Right renal pelvis (tissue), 4 donors: ENCODE data around the gene PAX2. TPM values are rescaled to one million over a fixed set of nuclear protein-coding genes. Genes with fewer than 3 reads are reported as not detected.

Experiments used
- DNase-seq, 4 donors: peaks; one replicate each; pipeline ENCODE4 v3.0.0-alpha.2; 2013; ENCODE audit warnings: low read depth in 4 of 4, low spot score in 3 of 4, missing footprints in 1 of 4
- polyA plus RNA-seq, 4 donors: library from polyadenylated mRNA; unstranded; fragments of 120-200 nt; gene quantifications; one replicate each; pipeline ENCODE4 v1.2.1, GENCODE V29; 2013; ENCODE audit not compliant: insufficient read length in 4 of 4

PAX2 gene
- polyA plus RNA-seq, 4 donors = 151 to 184 (median 157) TPM

DNA sequence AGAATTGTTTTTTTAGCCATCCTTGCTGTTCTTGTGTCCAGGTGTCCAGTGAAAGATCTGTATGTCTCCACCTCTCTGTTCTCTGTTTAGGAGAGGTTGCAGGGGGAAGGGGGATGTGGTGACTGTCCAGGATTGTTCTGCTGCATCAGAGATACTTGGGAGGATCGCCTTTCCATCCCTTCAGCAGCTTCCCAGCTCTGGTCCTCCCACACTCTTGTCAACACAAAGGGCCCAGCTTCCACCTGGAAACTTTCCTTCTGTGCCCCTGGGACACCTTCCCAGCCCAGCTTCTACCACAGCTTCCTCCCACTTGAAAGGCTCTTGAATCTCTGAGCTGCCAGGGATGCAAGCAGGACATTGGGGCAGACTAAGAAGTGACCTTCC is 85.3 kb downstream of the PAX2 start:
- DNase-seq = no peak

DNA sequence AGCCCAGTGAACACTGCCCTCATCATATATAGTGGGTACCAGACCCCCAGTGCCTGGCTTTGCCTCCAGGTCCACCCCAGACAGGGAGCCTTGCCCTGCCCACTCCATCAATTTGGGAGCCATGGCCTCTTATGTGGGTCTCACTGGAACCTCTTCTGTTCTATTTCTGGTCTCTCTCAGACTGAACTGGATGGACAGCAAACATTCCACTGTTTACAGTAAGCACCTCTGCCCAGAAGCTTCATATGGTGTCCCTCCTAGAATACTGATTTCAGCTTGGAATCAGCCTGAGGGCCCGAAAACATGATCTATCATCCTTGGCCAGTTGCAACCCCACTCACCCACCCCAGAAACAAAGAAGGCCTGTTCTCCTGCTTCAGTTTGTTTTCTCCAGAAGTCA is 86.4 kb downstream of the PAX2 start:
- no peak for DNase-seq

DNA sequence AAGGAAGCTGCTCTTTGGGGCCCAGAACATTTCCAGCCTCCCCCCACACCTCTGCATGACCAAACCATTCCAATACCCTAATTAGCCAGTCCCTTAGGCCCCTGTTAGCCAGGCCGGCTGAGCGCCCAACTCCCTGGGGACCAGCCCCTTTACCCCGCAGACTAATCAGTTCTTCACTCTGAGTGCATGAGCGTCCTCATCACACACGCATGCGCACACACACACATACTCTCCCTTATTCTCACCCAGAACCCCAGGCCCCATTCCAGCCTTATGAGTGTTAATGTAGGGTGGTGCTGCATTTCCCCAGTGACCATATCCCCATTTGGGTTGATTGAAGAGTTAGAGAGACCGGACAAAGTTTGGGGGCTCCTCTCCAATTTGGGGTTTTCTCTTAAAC is 90.4 kb downstream of the PAX2 start:
- DNase-seq = no peak

DNA sequence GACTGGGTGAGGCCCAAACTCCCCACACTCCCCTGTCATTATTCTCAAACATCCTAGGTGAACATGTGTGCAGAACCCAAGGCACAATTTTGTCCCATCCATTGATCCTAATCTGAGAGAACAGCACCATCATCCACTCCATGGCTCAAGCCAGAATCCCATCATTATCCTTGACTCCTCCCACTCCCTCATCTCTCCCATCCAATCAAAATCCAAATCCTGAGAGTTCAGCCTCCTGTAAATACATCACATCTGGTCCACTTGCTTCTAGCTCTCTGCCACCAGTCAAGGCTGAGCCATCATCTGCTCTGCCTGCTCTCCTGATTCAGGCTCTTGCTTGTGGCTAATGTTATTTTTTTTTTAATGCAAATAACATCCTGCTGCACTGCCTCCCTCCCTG is 91.5 kb downstream of the PAX2 start:
- no peak for DNase-seq

DNA sequence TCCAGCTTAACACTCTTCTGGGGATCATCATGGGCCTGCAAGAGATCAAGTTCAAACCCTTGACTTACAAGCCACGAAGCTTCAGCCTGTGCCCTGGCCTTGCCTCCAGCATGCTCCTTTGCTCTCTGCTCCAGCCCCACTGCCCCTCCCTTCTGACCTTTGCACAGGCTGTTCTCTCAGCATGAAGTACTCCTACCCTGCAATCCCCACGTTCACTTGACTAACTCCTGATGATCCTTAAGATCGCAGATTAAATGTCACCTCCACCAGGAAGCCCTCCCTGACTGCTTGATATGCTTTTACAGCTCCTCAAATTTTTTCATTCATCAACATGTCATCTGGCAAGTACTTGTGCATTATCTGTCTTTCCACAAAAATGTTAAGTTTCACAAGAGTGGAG is 91.9 kb downstream of the PAX2 start:
- no peak for DNase-seq

DNA sequence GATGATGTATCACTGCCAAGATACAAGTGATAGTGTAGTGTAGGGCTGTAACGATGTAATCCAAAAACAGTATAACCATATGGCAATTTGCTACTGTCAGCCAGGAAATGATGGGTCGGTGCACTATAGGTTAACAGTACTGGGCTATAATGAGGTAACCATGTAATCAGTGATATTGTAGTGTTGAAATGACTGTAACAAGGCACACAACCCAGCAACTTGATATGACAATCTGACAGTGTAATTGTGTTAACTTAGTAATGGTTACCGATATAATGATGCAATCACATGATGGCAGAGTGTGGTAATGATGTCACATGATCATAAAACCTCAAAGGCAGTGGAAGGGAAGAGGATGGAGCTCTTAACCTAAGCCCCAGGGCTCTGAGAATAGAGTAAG is 93.6 kb downstream of the PAX2 start:
- no peak for DNase-seq

DNA sequence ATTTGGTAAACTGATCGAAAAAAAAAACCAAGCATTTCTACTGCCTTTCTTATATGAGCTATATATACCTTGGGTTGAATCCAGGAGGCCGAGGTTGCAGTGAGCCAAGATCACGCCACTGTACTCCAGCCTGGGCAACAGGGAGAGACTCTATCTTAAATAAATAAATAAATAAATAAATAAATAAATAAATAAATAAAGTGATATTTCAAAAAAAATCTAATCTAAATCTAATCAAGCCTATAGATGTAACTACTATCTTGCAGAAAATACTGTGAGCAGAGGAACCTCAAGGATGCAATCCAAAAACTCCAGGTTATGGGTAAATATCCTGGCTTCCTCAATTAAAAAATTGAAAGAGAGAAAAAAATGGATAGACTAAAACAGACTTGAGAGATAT is 96.1 kb downstream of the PAX2 start:
- DNase-seq = no peak

DNA sequence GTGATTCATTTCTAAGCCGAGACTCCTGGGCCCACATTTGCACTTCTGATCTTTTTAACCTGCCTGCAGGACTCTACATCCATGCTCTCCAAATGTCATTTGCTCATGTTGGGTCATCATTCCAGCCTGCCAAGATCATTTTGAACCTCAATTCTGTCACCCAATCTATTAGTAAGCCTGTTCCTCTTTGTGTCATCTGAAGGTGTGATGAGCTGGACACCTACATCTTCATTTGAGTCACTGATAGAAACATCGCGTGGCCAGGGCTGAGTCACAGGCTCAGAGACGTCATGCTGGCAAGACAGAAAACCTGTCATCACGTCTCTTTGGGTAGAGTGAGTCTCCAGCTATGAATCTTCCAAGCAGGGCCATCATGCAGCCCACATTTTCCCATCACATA is 102.1 kb downstream of the PAX2 start:
- DNase-seq = no peak

DNA sequence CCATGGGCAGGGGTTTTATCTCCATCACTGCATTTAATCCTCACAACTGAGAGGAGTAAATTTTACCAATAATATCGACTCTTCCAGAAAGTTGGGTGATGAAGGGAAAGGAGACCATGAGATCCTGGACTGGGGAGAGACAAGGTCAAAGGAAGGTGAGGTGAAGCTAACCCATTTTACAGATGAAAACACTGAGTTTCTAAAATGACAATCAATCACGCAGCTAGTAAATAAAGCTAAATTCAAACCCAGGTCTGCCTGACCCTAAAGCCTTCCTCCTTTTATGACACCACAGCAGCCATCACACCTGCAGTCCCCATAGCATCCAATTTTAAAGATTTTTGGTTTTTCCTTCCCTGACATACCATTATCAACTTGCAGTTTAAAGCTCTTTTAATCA is 103.4 kb downstream of the PAX2 start:
- no peak for DNase-seq

DNA sequence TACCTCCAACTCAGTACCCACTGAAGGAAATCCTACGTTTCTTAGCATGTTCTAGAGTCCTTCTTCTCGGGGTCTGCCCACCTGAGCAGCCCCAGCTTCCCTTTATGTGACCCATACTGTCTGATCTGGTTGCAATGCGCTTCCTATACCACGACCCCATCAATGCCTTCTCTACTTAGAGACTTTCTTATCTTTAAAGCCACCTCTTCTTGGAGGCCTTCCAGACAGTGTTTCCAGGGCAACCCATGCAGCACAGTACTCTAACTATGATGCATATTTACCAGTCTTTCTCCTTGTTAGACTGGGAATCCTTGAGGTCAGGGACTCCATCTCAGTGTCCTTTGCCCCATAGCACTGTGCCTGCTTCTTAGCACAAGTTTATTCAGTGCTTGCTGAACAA is 112.9 kb downstream of the PAX2 start:
- DNase-seq = no peak

DNA sequence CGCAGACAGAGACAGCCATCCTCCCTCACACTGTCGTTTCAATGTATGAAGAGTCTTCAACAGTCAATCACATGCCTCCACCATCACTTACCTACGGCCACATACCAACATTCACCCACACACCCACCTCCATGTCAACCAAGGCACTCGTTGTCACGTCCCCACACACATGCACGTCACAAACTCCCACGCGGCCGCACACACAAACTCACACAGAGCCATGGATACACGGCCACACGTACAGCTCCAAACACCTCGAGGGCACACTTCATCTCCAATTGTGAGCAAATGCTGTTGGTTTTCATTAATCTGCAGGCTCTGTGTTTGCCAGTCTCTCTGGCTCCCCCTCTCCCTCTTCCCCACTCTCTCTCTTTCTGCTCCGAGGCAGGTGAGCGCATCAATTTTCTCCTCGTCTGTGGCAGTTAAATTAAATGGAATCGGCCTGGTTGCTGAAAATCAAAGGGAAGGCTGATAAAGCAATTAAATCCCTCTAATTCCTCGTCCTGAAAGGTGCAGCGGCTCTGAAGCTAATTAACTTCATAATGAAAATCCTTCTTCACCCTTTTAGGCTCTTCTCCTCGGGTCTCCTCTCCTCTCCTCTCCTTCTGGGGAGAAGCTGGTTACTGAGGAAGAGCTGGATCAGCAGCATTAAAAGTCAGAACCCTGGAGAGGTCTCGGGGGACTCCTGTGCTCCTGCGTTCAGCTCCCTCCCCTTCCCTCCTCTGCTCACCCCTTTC is 113.5 kb downstream of the PAX2 start:
- no peak for DNase-seq

DNA sequence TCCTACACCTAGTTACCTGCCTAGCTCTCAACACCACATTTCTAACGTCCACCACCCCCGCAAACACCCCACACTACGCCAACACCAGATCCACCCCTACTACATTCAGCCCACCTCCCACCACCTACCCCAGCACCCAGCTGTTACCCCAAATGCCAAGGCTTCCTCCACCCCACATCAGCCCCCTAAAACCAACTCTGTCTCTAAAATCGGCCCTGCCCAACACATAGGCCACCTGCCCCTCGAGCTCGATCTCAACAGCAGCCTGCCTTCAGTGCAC is 114.0 kb downstream of the PAX2 start:
- DNase-seq = no peak

DNA sequence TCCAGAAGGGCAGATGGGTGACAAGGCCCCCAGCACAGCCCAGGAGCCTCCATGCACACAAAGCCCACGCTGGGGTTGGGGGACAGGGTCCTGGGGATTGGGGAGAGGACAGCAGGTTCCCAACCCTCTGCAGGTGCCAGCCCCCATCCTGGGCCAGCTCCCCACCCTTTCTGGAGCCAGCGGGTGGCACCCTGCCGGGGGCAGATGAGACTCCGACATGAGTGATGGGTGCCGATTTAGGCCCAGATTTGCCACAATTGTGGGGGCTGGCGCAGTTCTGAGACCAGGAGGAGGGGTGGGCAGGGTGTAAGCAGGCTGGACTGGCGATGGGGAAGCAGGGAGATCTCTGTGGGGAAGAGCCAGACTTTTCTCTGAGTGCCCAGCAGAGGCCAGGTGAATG is 118.1 kb downstream of the PAX2 start:
- DNase-seq = no peak

DNA sequence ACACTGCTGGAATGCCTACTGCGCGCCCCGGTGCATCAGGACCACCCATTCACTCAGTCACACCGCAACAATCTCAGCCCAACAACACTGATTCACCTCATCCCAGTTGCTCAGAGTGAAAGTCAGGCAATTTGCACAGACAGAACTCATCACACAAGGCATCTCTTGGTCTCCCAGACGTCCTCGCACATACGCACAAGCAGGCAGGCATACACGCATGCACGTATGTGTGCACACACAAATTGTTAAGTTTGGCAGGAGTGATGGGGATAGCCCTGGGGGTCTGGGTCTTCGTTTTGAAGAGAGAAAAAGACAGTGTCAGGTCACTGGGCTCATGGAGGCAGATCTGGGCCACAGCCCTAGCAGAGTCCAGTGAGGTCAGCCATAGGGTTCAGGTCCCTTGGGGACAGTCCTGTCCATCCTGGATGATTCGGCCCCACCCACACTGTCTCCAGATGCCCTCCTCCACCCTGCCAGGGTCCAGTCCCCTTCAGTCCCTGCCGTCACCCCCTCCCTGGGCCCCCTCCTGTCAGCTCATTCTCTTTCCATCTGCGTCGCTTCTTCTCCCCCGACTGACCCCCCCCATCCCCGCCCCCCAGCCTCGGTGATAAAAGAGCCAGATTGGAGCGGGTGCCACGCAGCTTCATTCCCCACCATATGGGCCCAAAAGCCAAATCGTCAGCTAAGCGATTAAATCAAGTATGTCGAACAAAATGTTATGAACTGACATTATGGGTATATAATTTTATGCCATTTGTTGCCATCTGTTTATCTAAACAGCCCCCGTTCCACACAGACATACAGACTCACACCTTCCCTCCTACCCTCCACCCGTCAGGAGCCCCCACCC is 118.9 kb downstream of the PAX2 start:
- no peak for DNase-seq

DNA sequence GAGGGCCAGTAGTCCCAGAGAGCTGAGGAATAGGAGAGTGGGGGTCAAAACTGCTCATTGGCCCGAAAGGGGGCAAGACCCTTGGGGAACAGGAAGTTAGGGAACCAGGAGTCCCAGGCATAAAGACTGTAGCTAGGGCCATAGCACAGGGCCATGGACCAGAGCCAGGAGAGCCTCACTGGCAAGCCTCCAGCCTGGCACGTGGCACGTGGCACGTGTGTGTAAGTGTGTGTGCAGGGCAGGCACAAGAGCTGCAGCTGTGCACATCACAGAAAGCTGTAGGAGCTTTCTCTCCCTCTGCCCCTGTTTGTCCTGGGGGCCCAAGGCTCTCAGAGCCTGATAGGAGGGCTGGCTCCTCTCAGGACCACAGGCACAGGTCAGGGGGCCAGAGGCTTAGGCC is 119.6 kb downstream of the PAX2 start:
- no peak for DNase-seq

DNA sequence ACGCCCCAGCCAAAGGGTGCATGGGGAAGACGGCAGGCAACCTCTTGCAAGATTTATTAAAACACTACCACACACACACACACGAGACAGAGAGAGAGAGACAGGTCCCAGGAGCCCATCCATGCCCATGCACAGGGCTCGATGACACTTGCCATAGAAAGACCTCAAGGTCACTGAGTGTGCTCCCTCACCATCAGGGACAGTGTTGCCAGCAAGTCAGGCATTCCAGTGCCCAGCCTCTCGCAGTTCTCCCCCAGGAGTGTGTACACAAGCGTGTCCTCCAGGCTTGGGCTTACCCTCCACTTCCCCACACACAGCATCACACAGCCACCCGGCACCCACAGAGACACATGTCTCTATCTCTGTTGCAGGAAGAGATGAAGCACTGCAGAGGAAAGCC is 120.6 kb downstream of the PAX2 start:
- DNase-seq = no peak

DNA sequence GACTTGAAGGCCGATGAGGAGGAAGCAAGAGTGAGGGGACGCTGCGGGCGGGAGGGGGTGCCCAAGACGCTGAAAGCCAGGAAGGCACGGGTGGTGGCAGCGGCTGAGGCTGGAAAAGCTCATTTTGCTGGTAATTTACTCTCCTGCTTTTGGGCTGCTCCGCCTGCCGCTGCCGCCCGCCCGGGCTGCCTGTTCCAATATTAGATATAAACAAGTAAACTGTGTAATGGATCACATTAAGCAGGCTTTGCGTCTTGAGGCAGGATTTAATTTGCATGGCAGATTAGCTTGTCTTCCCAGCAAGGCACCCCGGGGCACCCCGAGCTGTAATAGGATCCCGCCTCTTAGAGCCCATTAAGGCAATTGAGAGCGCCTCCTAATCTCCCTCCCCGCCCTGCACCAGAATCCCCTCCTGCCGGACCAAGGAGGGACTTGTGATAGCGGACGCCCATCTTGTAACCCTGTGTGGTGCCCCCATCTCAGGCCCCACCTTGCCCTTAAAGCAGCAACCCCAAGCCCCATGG is 121.3 kb downstream of the PAX2 start:
- DNase-seq = no peak

DNA sequence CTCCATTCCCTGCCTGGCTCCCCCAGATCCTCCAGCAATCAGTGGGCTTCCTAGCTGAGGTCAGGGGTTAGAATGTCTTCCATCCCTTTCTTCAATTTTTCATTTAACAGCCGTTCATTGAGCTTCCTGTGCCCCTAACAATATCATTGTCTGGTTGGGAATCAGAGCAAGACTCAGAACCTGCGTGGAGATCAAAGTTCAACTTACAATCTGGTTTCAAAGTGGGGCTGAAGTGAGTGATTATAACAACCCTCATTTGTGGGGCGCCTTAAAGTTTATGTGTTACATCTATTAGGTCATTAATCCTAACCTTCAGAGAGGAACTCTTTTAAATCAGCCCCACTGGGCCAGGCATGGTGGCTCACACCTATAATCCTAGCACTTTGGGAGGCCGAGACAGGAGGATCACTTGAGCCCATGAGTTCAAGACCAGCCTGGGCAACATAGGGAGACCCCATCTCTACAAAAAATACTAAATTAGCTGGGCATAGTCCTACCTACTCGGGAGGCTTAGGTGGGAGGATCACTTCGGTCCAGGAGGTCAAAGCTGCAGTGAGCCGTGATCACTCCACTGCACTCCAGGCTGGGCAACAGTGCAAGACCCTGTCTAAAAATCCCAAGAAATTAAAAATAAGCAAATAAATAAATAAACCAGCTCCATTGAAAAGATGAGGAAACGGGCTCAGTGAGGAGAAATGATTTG is 122.0 kb downstream of the PAX2 start:
- DNase-seq = no peak

DNA sequence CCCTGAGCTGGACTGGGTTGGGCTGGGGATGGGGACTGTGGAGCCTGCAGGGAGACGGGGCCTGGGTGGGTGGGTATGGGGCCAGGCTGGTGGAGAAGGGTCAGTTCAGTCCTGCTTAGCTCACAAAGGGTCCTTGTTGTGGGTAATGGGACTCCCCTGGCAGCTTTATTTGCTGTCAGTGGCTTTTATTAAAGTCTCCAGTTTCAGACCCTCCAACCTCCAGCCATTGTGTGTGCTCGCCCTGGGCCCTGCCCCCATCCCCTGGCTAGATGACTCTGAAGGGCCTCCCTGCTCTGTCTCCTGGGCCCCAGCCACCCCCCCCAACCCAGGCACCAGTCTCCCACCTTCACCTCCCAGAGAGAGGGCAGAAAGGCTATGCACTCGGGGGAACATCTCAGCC is 123.0 kb downstream of the PAX2 start:
- DNase-seq = no peak

DNA sequence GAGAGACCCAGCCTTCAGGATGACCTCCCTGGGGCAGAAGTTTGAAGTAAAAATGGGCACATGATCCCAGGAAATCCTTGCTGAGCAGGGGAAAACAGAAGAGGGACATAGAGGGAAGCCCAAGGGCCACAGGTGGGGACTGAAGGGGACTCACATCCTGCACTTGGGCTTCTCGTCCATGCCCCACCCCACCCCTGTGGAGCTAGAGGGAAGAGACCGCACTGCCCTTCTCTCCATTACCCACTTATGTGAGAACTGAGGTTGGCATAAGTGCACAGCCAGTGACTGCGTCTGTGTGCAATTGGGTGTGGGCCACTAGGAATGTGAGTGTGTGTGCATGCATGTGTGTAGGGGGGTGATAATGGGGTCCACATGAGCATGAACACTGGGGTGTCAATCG is 124.0 kb downstream of the PAX2 start:
- no peak for DNase-seq

DNA sequence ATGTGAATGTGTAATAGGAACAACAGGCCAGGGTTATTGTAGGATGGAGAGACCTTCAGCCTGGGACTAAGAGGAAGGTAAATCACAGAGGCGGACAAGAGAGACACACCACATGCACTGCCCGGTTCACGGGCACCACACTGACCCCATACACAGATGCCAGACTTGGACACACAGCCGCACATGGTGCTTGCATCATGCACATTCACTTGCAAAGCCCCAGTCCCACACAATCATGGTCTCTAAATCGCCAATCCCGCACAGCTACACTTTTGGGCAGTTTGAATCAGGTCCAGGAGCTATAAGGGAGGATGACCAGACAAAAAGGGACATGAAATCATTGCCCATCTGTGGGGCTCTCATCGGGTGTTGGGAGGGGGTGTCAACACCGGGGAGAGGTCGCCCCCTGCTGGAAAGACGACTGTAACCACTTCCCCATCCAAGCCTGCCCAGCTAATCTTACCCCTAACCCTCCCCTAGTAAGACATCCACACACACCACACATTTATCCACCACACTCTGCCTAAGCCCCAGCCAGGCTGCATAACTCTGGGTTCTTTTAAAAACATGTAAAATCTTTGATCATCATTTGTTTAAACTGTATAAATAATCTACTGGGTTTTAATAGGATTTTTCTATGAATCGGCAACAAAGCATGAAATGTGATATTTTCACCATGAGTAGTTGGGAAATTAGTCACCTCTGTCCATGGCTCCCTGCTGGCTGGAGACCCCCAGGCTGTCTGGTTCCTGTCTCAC is 126.8 kb downstream of the PAX2 start:
- DNase-seq = no peak
